Keratinocyte (primary cell): ENCODE measurements around the gene TMEM40.

ENCODE experiments used
- CTCF ChIP-seq, 3 experiments: IDR thresholded peaks in 1 of 3; conservative IDR thresholded peaks in 1 of 3; optimal IDR thresholded peaks in 1 of 3; 2 replicates in 2 of 3; 3 replicates in 1 of 3; pipeline versions ENCODE3 to v1.5.1; 2011; ENCODE audit warnings: low read length in 3 of 3, mild to moderate bottlenecking in 3 of 3, moderate library complexity in 2 of 3, control low read depth in 1 of 3, inconsistent platforms in 1 of 3; ENCODE audit not compliant: insufficient read depth in 2 of 3; ENCODE audit errors: extremely low read depth in 1 of 3
- EZH2 ChIP-seq: IDR thresholded peaks from one replicate; pipeline ENCODE4 v1.6.1; 2012; ENCODE audit warnings: inconsistent platforms, mild to moderate bottlenecking, low read length, moderate library complexity

DNA sequence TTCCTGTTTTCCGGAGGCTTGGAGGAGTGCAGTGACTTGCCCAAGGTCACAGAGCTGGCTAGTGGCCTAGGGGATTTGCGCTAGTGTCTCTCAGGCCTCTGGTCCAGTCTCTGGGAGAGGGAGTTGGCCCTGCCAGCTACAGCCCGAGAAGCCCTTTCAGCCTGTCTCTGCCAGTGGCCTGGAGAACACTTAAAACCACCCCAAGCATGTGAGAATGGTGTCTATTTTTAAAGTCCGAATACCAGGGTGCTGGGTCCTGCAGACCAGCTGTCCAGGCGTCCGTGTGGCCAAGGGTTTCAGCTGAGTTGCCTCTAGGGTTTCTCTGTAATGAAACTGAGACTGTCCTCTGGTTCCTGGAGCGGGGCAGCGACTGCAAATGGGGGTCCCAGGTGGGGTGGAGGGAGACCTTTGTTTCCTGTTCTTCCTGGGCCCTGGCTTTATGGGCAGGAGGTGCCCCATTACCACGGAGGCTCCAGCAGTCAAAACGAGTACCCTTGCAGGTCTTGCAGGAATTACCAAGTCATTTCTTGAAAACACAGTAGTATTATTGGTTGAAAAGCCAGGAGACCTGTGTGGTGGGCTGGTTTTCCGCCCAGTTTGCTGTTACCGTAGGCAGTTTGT is 39.6 kb upstream of the TMEM40 start:
- TF ChIP-seq CTCF (optimal IDR thresholded peaks at IDR 0.05 in 1 of 3, IDR thresholded peaks at IDR 0.05 in 1 of 3, conservative IDR thresholded peaks at IDR 0.05 in 1 of 3; ENCODE audit: extremely low read depth in 1 of 3, insufficient read depth in 2 of 3, low read length in 3 of 3): no peak
- no peak for TF ChIP-seq EZH2
